ENCODE data around the gene MITF. TPM values are rescaled to one million over a fixed set of nuclear protein-coding genes. Genes with fewer than 3 reads are reported as not detected.

The MITF gene
- polyA plus RNA-seq, 1 donor, result 2.8 TPM

- H3K36me3 ChIP-seq (ENCODE audit: control insufficient read depth, insufficient read depth, low read length), result no peaks in the 10 kb centered on the region
- H3K27me3 ChIP-seq (ENCODE audit: control insufficient read depth, insufficient read depth, low read length), result no peaks in the 10 kb centered on the region
- no peak overlapping the region for H3K27ac ChIP-seq (ENCODE audit: low read length)
- H3K9me3 ChIP-seq (ENCODE audit: control insufficient read depth, low read depth, low read length), result peaks cover 2% of the 10 kb centered on the region
- no peak overlapping the region for H3K4me3 ChIP-seq (ENCODE audit: low read length)
- no peak for DNase-seq
- H3K4me1 ChIP-seq (ENCODE audit: control insufficient read depth, insufficient read depth, low read length), result no peaks in the 10 kb centered on the region
Observed at GRCh38 chr3:69833591-69833990, 94.3 kb downstream of the MITF start.

GRCh38 chr3:69838217-69838616, 99.0 kb downstream of the MITF start:
- Histone ChIP-seq H3K4me3 (ENCODE audit: low read length) (no peak overlapping the region), H3K4me1 (ENCODE audit: control insufficient read depth, insufficient read depth, low read length) (no peaks in the 10 kb centered on the region), H3K27me3 (ENCODE audit: control insufficient read depth, insufficient read depth, low read length) (no peaks in the 10 kb centered on the region), H3K9me3 (ENCODE audit: control insufficient read depth, low read depth, low read length) (peaks cover 2% of the 10 kb centered on the region), H3K36me3 (ENCODE audit: control insufficient read depth, insufficient read depth, low read length) (no peaks in the 10 kb centered on the region), H3K27ac (ENCODE audit: low read length) (no peak overlapping the region)
- 100% methylated on average over 1 of the region's 5 CpGs for WGBS (ENCODE audit: insufficient coverage, low lambda C conversion rate)
- DNase-seq, result no peak

GRCh38 chr3:69838696-69839515, 99.6 kb downstream of the MITF start:
- no peak for DNase-seq
- peaks cover 2% of the 10 kb centered on the region for H3K9me3 ChIP-seq (ENCODE audit: control insufficient read depth, low read depth, low read length)
- H3K4me3 ChIP-seq (ENCODE audit: low read length), result no peak overlapping the region
- no peaks in the 10 kb centered on the region for H3K27me3 ChIP-seq (ENCODE audit: control insufficient read depth, insufficient read depth, low read length)
- 75% methylated on average over 1 of the region's 3 CpGs for WGBS (ENCODE audit: insufficient coverage, low lambda C conversion rate)
- no peaks in the 10 kb centered on the region for H3K4me1 ChIP-seq (ENCODE audit: control insufficient read depth, insufficient read depth, low read length)
- no peaks in the 10 kb centered on the region for H3K36me3 ChIP-seq (ENCODE audit: control insufficient read depth, insufficient read depth, low read length)
- H3K27ac ChIP-seq (ENCODE audit: low read length), result no peak overlapping the region

GRCh38 chr3:69842351-69842750, 103.1 kb downstream of the MITF start:
- 81% methylated on average over 4 of the region's 5 CpGs for WGBS (ENCODE audit: insufficient coverage, low lambda C conversion rate)

GRCh38 chr3:69842789-69843188, 103.5 kb downstream of the MITF start:
- Histone ChIP-seq H3K9me3 (ENCODE audit: control insufficient read depth, low read depth, low read length) (no peaks in the 10 kb centered on the region), H3K27ac (ENCODE audit: low read length) (no peak overlapping the region), H3K4me3 (ENCODE audit: low read length) (no peak overlapping the region), H3K4me1 (ENCODE audit: control insufficient read depth, insufficient read depth, low read length) (no peaks in the 10 kb centered on the region), H3K36me3 (ENCODE audit: control insufficient read depth, insufficient read depth, low read length) (no peaks in the 10 kb centered on the region), H3K27me3 (ENCODE audit: control insufficient read depth, insufficient read depth, low read length) (no peaks in the 10 kb centered on the region)
- no CpG with 5 or more reads among the region's 3 CpGs for WGBS (ENCODE audit: insufficient coverage, low lambda C conversion rate)
- DNase-seq, result no peak

More at GRCh38 chr3:69842351-69842750, 103.1 kb downstream of the MITF start:
- Histone ChIP-seq H3K4me3 (ENCODE audit: low read length) (no peak overlapping the region), H3K27me3 (ENCODE audit: control insufficient read depth, insufficient read depth, low read length) (no peaks in the 10 kb centered on the region), H3K9me3 (ENCODE audit: control insufficient read depth, low read depth, low read length) (no peaks in the 10 kb centered on the region), H3K36me3 (ENCODE audit: control insufficient read depth, insufficient read depth, low read length) (no peaks in the 10 kb centered on the region), H3K4me1 (ENCODE audit: control insufficient read depth, insufficient read depth, low read length) (no peaks in the 10 kb centered on the region), H3K27ac (ENCODE audit: low read length) (no peak overlapping the region)
- DNase-seq, result no peak

- no peaks in the 10 kb centered on the region for H3K9me3 ChIP-seq (ENCODE audit: control insufficient read depth, low read depth, low read length)
- no peaks in the 10 kb centered on the region for H3K36me3 ChIP-seq (ENCODE audit: control insufficient read depth, insufficient read depth, low read length)
- no peaks in the 10 kb centered on the region for H3K27me3 ChIP-seq (ENCODE audit: control insufficient read depth, insufficient read depth, low read length)
- no peak overlapping the region for H3K4me3 ChIP-seq (ENCODE audit: low read length)
- H3K27ac ChIP-seq (ENCODE audit: low read length), result no peak overlapping the region
- no peak for DNase-seq
- WGBS (ENCODE audit: insufficient coverage, low lambda C conversion rate), result 64% methylated on average over 1 of the region's 1 CpG
- H3K4me1 ChIP-seq (ENCODE audit: control insufficient read depth, insufficient read depth, low read length), result no peaks in the 10 kb centered on the region
Observed at GRCh38 chr3:69844706-69845105, 105.4 kb downstream of the MITF start.

- 93% methylated on average over 2 of the region's 3 CpGs for WGBS (ENCODE audit: insufficient coverage, low lambda C conversion rate)
- Histone ChIP-seq H3K9me3 (ENCODE audit: control insufficient read depth, low read depth, low read length) (no peaks in the 10 kb centered on the region), H3K27ac (ENCODE audit: low read length) (no peak overlapping the region), H3K36me3 (ENCODE audit: control insufficient read depth, insufficient read depth, low read length) (no peaks in the 10 kb centered on the region), H3K4me3 (ENCODE audit: low read length) (no peak overlapping the region), H3K27me3 (ENCODE audit: control insufficient read depth, insufficient read depth, low read length) (no peaks in the 10 kb centered on the region), H3K4me1 (ENCODE audit: control insufficient read depth, insufficient read depth, low read length) (no peaks in the 10 kb centered on the region)
- DNase-seq, result no peak
Observed at GRCh38 chr3:69847303-69847702, 108.0 kb downstream of the MITF start.

GRCh38 chr3:69848113-69848512, 108.8 kb downstream of the MITF start:
- H3K4me3 ChIP-seq (ENCODE audit: low read length), result no peak overlapping the region
- no peaks in the 10 kb centered on the region for H3K27me3 ChIP-seq (ENCODE audit: control insufficient read depth, insufficient read depth, low read length)
- H3K27ac ChIP-seq (ENCODE audit: low read length), result no peak overlapping the region
- WGBS (ENCODE audit: insufficient coverage, low lambda C conversion rate), result 100% methylated on average over 1 of the region's 3 CpGs
- H3K36me3 ChIP-seq (ENCODE audit: control insufficient read depth, insufficient read depth, low read length), result no peaks in the 10 kb centered on the region
- H3K4me1 ChIP-seq (ENCODE audit: control insufficient read depth, insufficient read depth, low read length), result no peaks in the 10 kb centered on the region
- no peaks in the 10 kb centered on the region for H3K9me3 ChIP-seq (ENCODE audit: control insufficient read depth, low read depth, low read length)
- no peak for DNase-seq

GRCh38 chr3:69850849-69851248, 111.6 kb downstream of the MITF start:
- no peaks in the 10 kb centered on the region for H3K27me3 ChIP-seq (ENCODE audit: control insufficient read depth, insufficient read depth, low read length)
- H3K27ac ChIP-seq (ENCODE audit: low read length), result no peak overlapping the region
- H3K4me3 ChIP-seq (ENCODE audit: low read length), result no peak overlapping the region
- no peaks in the 10 kb centered on the region for H3K9me3 ChIP-seq (ENCODE audit: control insufficient read depth, low read depth, low read length)
- no peaks in the 10 kb centered on the region for H3K4me1 ChIP-seq (ENCODE audit: control insufficient read depth, insufficient read depth, low read length)
- no peaks in the 10 kb centered on the region for H3K36me3 ChIP-seq (ENCODE audit: control insufficient read depth, insufficient read depth, low read length)
- DNase-seq, result no peak

GRCh38 chr3:69853027-69853426, 113.8 kb downstream of the MITF start:
- no peak for DNase-seq
- no peaks in the 10 kb centered on the region for H3K4me1 ChIP-seq (ENCODE audit: control insufficient read depth, insufficient read depth, low read length)
- no peak overlapping the region for H3K4me3 ChIP-seq (ENCODE audit: low read length)
- no peaks in the 10 kb centered on the region for H3K36me3 ChIP-seq (ENCODE audit: control insufficient read depth, insufficient read depth, low read length)
- 81% methylated on average over 2 of the region's 3 CpGs for WGBS (ENCODE audit: insufficient coverage, low lambda C conversion rate)
- H3K27ac ChIP-seq (ENCODE audit: low read length), result no peak overlapping the region
- H3K9me3 ChIP-seq (ENCODE audit: control insufficient read depth, low read depth, low read length), result no peaks in the 10 kb centered on the region
- H3K27me3 ChIP-seq (ENCODE audit: control insufficient read depth, insufficient read depth, low read length), result no peaks in the 10 kb centered on the region
